Stimulated activated naive CD4-positive, alpha-beta T cell (primary cell): ENCODE data around the gene GOSR1.
"Not testable (repeated sequence)": the region's sequence is repeated elsewhere in the genome, so short reads cannot be mapped to it uniquely, and the experiment has no call there.

Experiments
- DNase-seq, 6 experiments: peaks; one replicate each; lab custom pipeline; 2025; lab: John Stamatoyannopoulos, UW

Gene GOSR1

GRCh38 chr17:30477083-30477773 lies at the start of gene GOSR1:
TSS of gene GOSR1 (plus strand) at chr17:30477408. CDS start at chr17:30477434, 26 bp downstream.
- DNase-seq: peak; percentile 81 to 91 (median 88)

DNA sequence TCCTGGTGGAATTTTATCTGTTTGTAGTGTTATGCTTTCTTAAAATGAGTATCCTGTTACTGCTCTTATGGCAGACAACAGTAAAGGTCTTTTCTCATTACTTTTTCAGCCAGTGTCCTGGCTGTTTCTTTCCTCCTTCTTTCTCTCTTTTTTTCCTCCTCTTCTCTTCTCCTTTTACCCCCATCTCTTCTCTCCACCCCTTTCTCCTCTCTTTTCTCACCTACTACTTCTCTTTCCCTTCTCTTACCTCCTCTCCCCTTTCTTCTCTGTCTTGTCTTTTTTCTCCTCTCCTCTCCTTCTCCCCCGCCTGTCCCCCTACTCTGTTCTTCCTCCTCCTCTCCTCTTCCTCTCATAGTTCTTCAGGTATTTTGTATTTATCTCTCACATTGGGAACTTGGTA lies 49.6 kb upstream of the GOSR1 start:
- no peak for DNase-seq

- DNase-seq: no peak
Measured at GRCh38 chr17:30429155-30429554, 48.1 kb upstream of the GOSR1 start.

DNA sequence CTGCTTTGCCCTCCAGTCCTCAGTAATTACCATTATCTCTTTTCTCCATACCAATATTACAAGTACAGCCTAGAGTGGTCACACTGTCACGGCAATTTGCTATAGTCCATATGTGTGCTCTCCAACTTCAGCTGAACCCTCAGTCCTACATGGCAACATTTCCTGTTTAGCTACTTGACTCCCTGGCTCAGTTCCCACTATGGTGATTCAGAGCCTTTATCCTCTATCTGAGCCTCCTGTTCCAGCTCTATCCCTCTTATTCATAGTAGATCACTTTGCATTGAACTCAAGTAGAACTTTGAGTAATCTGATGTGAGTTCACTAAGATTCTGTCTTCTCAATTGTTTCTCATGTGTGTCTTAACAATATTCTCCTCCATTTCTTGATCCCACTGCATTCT lies 43.7 kb upstream of the GOSR1 start:
- DNase-seq: no peak

- DNase-seq: no peak
Measured at GRCh38 chr17:30436729-30437128, 40.5 kb upstream of the GOSR1 start.

GRCh38 chr17:30443721-30444120 lies 33.5 kb upstream of the GOSR1 start:
- no peak for DNase-seq

DNA sequence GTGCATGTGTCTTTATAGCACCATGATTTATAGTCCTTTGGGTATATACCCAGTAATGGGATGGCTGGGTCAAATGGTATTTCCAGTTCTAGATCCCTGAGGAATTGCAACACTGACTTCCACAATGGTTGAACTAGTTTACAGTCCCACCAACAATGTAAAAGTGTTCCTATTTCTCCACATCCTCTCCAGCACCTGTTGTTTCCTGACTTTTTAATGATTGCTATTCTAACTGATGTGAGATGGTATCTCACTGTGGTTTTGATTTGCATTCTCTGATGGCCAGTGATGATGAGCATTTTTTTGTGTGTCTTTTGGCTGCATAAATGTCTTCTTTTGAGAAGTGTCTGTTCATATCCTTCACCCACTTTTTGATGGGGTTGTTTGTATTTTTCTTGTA lies 30.6 kb upstream of the GOSR1 start:
- not testable (repeated sequence) for DNase-seq

DNA sequence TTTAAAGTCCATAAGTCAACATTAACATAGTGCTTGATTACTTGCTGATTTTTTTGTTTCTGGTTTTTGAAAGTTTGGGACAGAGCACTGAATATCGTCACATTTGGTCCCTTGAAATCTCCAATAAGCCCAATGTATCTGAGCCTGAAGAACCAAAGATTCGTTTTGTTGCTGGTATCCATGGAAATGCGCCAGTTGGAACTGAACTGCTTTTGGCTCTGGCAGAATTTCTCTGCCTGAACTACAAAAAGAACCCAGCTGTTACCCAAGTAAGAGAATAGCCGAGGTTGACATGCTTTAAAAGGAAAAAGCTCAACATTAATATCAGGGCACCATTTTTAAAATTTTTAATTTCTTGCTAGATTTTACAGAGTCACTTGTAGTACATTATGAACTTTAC lies 27.7 kb upstream of the GOSR1 start:
- no peak for DNase-seq

GRCh38 chr17:30450125-30451027 lies 26.8 kb upstream of the GOSR1 start:
- DNase-seq: no peak

DNA sequence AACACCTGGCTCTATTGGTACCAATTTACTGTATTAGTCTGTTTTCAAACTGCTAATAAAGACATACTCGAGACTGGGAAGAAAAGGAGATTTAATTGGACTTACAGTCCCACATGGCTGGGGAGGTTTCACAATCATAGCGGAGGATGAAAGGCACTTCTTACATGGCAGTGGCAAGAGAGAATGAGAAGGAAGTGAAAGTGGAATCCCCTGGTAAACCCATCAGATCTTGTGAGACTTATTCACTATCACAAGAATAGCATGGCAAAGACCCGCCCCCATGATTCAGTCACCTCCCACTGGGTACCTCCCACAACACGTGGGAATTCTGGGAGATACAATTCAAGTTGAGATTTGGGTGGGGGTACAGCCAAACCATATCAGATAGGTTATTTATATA lies 22.6 kb upstream of the GOSR1 start:
- DNase-seq: no peak

DNA sequence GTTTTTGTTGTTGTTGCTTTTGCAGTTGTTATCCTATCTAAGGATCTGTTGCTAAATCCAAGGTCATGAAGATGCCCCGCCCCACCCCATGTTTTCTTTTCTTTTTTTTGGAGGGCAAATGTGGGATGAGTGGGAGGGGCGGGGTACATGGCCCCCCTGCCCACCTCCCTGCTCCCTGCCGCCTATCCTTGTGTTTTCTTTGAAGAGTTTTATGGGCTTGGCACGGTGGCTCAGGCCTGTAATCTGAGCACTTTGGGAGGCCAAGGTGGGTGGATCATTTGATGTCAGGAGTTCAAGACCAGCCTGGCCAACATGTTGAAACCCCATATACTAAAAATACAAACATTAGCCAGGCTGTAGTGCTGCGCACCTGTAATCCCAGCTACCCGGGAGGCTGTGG lies 18.8 kb upstream of the GOSR1 start:
- DNase-seq: no peak

GRCh38 chr17:30458797-30459413 lies 18.3 kb upstream of the GOSR1 start:
- DNase-seq: not testable (repeated sequence)

GRCh38 chr17:30468465-30468864 lies 8.7 kb upstream of the GOSR1 start:
- DNase-seq: no peak

- DNase-seq: no peak
Measured at GRCh38 chr17:30472238-30472890, 4.8 kb upstream of the GOSR1 start.

DNA sequence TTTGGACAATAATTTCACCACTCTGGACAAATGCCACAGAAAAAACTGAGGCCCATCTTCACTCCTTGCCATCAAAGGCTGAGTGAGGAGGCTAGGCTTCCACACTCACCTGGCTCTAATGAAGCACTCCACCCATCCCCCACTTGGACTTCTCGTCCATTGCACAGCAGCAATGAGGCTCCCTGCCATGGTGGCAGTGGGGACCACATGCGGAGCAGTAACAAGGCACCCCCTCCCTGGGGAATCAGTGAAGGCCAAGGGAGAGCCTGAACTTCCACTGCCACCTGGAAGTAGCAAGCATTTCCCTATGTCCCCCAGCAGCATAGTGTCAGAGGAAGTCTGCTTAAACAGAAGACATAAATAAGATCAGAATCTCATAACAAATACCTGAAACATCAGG lies 2.0 kb upstream of the GOSR1 start:
- DNase-seq: no peak

DNA sequence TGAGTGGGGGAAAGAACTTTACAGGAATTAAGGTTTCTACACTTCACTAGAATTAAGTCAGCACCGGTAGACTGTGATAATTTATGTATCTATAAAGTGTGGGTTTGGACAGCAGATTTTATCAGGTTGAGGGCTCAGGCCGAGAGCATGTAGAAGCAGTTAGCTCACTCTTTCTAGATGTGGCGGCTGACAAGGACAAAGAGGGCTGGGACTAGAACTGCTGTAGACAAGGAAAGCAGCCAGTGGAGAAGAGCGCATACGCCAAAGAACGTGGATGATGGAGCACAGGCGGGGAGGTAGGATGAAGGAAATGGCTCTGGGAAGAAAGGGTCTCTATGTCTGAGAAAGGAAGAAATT lies 504 bp upstream of the GOSR1 start:
- peak in 1 of 6 experiments; percentile 54 for DNase-seq

DNA sequence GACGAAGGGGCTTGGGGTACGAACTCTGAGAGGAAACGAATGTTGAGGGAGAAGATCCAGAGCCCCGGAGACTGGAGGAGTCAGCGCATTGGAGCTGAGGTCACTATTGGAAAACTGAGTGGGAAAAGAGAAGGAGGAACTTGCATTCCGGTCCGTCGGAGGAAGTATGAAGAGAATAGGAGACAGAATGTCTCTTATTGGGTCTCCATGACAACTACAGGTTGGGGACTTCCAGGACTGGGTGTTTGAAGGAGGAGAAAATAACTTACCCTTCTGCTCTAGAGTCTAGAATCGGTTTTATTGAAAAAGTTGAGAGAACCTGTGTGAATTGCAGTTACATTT lies 537 bp downstream of the GOSR1 start:
- DNase-seq: peak in 4 of 6 experiments; percentile 16 to 56 (median 38)

- DNase-seq: no peak
Measured at GRCh38 chr17:30482555-30482954, 5.3 kb downstream of the GOSR1 start.

GRCh38 chr17:30483159-30483558 lies 6.0 kb downstream of the GOSR1 start:
- DNase-seq: no peak

DNA sequence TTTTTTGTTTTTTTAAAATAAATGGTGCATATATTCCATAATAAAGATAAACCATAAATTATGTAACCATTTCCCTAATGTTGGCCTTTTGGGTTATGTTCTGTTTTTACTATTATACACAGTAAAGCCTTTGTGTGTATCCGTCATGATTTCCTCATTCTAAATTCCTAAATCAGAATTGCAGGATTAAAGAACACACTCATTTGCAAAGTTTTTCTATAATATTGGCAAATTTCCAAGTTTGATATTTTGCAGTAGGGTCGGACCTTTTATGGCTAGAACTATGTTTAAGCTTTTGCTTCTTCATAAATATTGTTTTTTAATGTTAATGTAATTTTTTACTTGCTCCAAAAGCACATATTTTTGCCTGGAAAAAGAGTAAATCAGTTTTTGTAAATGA lies 16.6 kb downstream of the GOSR1 start:
- no peak for DNase-seq

GRCh38 chr17:30495586-30495985 lies 18.4 kb downstream of the GOSR1 start:
- DNase-seq: no peak

- no peak for DNase-seq
Measured at GRCh38 chr17:30503558-30503957, 26.4 kb downstream of the GOSR1 start.
